Stimulated activated CD4-positive, alpha-beta T cell treated with anti-CD3 and anti-CD28 coated beads, Interleukin-2, amount 100 ng/mL, for 48 hours (primary cell): ENCODE results near the gene ROS1.
"Not testable (repeated sequence)": the region's sequence is repeated elsewhere in the genome, so short reads cannot be mapped to it uniquely, and the experiment has no call there.

Experiments used
- DNase-seq, 2 donors: peaks; one replicate each; pipeline ENCODE4 v3.0.0-alpha.2; 2020

The ROS1 gene

DNA sequence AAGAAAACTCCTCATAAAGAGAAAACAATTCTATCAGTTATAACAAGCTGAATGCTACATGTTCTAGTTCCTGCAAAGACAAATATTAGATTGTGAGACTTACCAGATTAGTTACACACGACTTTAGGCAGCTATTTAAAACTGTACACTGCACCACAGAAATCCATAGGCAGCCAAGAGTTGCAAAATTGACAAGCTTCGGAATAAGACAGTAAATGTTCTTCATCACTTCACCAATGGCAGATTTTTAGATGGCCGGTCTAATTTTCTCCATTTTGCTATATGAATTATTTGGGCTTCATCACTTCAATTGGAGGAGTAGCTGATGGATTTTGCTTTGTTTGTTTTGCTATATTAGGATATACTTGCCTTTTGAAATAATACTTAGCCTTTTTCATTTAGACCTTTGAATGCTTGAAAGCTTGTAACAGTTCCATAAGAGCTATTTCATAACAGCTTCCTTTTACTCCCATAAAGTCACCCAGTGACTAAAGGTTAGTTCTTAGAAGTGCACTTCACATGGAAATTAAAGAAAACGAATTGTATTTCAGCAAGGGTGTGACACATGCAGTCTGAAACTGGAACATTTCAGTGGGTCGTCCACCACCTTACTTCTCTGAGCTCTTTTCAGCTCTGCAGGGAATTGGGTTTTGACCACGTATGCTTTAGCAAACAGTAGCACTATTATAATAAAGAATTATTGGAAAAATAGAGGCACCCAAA, at the start of gene ROS1:
Gene ROS1, minus strand, starts transcription at position 512 of the 723 bp plus-strand sequence. Its CDS starts 286 bp downstream, at position 226.
- no peak for DNase-seq

DNA sequence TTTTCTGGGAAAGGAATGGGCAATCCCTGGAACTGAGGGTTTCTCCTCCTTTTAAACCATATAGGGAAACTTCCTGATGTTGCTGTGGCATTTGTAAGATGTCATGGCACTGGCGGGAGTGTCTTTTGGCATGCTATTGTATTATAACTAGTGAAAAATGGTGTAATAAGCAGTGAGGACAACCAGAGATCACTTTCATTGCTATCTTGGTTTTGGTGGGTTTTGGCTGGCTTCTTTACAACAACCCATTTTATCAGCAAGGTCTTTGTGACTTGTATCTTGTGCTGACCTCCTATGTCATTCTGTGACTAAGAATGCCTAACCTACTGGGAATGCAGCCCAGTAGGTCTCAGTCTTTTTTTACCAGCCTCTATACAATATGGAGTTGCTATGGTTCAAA, 47.7 kb upstream of the ROS1 start:
- DNase-seq, result no peak

DNA sequence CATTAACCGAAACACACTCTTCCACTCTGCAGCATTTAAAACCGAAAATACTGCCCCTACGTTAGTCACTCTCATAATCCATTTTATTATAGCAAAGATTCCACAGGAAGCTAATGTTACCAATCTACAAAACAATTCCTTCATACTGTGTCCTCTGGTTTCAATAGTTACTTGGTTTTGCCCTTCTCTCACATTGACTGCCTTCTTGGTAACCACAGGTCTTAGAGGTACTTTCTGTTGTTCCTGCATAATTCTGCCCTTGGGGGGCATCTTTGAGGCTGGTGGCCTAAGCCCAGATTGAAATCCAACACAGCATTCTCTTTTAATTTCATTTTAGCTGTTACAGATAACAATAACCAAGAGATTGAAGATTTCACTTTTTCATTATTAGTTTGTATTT, 46.9 kb upstream of the ROS1 start:
- DNase-seq, result no peak

DNA sequence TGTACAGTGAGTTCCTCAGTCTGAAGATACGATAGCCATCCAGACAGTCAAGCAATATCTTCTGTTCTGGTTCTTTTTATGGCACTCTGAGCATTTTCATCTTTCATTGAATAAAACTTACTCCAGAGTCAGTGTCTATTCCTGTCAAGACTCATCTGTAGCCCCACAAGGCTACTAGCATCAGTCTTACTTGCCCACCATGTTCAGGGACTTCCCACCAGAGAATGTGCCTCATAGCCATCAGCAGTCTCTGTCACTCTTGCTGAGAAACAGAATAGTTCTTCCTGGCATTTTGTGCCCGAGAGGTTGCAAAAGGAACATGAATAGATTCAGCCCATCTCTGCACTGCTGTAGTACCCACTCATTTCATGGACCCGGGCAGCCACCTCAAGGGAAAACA, 44.0 kb upstream of the ROS1 start:
- DNase-seq, result no peak

DNA sequence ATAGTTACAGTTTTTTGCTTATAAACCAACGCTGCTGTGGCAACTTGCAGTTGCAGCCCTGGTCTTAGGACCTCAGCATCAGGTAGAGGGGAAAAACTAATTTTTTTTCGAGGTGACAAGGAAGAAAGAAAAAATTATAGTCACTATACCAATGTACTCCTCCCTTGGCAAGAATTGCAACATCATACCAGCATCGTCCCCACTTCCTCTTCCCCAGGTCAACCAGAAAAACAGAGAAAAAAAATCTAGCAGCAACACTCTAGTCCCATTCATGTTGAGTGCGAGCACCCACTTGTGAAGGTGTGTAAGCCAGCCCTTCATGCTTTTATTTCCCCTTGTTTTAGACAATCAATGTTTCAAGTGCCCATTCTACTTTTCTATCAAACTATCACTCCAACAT, 43.6 kb upstream of the ROS1 start:
- DNase-seq, result no peak

DNA sequence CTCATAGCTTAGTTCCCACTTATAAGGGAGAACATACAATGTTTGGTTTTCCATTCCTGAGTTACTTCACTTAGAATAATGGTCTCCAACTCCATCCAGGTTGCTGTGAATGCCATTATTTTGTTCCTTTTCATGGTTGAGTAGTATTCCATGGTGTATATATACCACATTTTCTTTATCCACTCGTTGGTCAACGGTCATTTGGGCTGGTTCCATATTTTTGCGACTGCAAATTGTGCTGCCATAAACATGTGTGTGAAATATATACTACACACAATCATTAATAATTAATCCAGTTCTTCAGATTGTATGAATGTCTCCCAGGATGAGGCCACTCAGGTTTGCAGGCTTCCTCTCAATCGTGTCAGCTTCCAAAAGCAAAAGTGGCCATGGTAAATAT, 42.8 kb upstream of the ROS1 start:
- DNase-seq, result not testable (repeated sequence)

DNA sequence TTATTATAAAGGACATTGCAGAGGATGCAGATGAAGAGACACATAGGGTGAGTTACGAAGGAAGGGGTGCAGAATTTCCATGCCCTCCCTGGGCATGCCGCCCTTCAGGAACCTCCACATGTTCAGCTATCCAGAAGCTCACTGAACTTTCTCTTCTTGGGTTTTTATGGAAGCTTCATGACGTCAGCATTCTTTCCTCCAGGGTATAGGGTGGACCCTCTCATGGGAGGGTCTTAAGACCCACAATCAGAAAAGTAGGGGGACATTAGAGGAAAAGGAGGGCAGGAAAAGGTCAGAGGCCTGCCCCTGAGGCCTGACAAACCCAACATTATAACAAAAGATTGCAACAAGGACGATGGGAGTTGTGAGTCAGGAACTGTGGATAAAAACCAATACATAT, 42.1 kb upstream of the ROS1 start:
- no peak for DNase-seq

DNA sequence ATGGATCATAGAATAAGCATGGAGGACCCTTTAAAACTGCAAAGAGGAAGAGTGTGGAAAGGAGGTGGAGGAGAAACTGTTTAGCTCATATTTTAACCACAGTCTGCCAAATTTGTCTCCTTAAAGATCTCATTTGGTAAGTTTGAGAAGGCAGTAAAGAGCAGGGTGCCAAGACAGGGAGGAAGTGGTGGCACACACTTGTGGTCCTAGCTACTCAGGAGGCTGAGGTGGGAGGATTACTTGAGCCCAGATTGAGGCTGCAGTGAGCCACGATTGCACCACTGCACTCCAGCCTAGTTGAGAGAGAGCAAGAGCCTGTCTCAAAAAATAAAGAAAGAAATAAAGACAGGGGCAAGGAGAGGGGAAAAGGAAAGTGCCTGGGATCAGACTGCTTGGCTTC, 39.9 kb upstream of the ROS1 start:
- DNase-seq, result no peak

DNA sequence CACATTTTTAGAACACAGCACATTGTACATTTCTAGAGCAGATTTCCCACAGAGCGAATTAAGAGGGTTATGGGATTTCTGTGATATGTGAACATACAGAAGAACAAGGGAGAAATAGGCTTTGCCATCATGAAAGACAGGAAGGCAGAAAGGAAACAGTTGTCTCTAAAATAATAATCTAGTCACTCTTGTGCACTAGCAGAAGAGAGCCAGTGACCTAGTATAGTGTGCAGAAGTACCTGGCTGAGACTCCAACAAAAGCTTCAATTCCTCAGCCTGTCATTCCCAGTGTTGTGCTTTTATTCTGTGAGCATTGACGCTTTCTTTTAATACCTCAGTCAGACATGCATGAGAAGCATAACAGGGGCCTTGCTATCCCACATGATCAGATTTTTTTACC, 39.0 kb upstream of the ROS1 start:
- no peak for DNase-seq

DNA sequence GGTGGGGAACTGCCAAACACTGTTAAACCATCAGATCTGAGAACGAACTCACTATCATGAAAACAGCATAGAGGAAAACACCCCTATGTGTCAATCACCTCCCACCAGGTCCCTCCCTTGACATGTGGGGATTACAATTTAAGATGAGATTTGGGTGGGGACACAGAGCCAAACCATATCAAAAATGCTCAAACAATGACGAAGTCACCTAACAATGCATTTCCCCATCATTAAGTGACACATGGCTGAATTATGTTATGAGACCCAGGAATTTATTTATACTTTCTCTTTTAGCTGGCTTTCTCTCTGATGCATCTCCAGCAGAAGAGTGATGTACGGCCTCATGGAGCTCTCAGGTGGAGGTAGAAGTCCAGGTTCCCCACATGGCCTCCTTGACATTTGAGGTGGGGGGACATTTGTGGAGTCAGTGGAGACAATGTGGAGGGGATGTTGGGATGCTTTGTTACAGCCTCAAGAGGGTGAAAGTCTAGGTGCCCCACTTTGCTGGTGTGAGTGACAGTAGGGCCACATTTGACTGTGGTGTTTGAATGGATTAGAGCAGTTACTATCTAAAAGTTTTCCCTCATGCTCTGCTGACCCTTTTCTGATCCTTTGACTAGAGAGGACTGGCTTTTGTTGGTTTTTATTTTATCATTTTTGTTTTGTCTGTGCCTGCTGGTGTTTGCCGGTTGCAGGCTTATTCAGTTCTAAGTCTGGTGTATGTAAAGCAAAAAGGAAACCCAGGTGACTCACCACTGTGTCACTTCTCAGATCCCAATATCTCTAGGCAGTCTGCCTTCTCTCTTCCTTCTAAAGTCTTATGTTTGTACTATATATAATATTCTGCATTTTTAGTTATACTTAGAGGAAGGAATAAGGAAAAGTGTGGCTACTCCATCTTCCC, 38.3 kb upstream of the ROS1 start:
- no peak for DNase-seq

DNA sequence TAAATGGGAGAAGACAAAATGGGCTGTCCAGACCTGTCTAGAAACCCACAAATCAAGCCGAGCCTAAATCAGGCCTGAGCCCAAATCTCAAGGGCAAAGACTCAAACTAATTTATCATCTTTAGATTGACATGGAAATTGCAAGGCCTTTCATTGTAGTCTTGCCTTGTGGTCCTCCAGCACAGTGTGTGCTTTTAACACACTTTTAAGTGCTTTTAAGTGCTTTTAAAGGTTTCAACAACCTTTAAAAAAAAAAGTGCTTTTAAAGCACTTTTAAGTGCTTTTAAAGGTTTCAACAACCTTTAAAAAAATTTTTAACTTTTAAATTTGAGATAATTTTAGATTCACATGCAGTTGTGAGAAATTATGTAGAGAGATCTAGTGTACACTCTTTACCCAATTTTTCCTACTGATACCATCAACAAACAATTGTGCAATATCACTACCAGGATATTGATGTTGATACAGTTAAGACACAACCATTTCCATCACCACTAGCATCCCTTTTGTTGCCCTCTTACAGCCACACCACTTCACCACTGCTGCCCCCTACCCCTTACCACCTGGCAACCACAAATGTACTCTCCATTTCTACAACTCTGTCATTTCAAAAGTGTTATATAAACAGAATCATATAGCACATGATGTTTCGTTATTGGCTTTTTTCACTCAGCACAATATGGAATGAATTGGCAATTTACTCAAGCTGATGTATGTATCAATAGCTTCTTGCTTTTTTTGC, 33.6 kb upstream of the ROS1 start:
- DNase-seq, result no peak

DNA sequence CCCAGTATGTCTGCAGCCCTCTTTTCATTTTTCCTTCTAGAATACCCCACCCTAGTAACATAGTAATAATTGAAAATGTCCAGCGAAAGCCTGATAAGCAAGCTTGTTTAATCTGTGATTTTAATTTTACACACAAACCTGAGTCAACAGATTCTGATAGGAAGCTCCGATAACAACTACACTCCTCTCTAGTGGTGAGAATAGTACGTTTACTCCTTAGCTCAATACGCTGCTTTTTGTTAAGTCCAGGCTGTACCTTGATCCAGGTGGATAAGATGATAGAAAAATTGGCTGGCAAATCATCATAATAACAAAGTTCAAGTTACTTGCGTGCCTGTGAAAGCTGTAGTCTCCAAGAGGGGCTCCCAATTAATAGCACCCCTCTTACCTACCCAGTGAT, 31.3 kb upstream of the ROS1 start:
- DNase-seq, result no peak

DNA sequence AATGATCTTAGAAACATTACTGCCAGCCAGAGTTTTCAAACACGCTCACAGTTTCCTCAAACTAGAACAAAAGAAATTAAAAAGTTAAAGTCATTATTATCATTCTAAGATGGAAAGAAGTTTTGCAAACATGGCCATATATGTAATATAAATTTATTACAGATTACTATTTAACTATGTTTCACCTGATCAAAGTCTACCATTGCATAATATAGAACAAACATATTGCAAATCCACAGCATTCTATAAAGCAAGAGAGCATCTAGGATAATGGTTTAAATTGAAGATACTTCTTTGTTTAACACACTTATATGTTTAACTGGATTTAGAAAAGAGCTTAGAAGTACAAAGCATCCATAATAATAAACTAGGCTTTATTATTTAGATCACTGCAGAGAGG, 30.5 kb upstream of the ROS1 start:
- no peak for DNase-seq

DNA sequence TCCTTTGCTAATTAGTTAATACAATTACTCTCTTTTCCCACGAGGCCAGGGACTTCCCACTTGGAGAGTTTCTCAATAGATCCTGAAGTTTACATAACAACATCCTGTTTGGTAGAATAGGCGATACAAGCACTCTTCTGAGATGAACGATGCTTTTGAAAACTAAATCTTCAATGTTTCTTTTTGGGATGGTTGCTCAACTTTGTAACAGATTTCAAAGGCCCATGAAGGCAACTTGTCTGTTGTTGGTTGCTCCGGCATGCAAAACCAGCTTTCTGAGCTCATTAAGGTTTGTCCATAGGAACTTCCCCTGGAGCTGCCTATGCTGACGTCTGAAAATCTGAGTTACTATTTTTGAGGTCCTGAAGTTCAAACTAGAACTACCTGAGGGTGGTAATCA, 25.9 kb upstream of the ROS1 start:
- DNase-seq, result no peak

DNA sequence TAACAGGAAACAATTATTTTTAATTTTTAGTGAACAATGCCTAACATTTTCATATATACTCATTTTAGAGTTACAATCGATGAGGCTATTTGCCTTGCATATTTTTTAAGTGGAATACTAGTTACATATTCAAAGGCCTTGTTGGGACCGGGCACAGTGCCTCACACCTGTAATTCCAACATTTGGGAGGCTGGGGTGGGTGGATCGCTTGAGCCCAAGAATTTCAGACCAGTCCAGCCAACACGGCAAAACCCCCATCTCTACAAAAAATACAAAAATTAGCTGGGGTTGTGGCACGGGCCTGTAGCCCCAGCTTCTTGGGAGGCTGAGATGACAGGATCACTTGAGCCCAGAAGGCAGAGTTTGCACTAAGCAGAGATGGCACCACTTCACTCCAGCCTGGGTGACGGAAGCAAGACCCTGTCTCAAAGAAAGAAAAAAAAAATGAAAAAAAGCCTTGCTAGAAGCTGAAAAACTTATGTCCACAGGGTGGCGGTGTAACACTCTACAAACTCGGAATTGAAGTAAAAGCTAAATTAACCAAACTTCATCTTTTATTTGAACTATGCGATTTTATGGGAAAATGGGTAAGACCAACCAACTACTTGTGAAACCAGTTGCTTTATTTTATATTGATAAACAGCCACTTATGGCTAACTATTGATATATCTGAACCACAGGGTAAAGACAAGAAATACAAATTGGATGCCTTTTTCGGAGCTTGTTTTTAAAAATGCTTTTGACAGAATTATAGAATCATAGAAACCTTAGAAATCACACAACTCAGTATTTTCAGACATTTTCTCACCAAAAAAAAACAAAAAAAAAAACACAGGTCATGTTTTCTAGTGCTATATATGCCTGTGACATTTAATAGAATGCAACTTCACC, 24.1 kb upstream of the ROS1 start:
- DNase-seq, result peak; percentile 53 to 63

DNA sequence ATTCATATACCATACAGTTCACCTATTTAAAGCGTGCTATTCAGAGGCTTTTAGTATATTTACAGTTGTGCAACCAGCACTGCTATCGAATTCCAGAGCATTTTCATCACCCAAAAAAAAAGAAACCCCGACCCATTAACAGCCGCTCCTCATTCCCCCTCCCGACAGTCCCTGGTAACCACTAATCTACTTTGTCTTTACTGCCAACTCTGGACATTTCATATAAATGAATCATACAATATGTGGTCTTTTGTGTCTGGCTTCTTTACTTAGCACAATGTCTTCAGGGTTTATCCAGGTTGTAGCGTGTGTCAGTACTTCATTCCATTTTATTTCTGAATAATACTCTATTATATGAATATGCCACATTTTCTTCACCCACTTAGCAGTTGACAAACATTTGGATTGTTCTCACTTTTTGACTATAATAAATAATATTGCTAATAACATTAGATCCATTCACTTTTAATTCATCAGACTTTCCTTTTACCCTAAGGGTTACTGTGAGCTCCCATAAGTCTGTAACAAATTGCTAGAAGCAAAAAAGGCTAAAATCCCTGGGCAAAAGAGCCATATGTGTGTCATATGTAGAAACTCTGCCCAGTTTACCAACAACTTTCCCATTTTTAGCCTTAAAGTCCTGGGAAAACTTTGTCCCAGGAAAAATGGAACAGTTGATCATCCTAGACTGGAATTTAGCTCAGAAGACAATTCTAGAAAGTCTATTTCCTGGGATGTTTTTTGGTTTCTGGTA, 23.2 kb upstream of the ROS1 start:
- no peak for DNase-seq

DNA sequence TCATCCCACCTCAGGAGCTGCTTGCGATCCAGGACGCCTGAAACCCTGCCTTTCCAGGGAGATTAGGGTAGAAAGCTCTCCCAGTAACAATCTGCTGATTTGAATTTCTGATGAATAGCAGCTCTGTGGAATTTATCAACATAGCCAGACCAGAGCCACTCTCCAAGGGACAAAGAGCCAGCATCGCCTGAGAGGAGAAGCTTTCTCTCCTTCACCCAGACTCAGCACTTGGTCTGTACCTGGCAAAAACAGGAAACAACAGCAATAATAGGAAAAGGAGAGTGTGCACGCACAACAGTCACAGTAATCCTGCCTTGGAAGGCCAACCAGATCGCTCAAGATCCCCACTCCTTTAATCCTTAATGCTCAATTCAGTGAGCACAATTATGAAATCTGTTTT, 22.3 kb upstream of the ROS1 start:
- DNase-seq, result no peak

DNA sequence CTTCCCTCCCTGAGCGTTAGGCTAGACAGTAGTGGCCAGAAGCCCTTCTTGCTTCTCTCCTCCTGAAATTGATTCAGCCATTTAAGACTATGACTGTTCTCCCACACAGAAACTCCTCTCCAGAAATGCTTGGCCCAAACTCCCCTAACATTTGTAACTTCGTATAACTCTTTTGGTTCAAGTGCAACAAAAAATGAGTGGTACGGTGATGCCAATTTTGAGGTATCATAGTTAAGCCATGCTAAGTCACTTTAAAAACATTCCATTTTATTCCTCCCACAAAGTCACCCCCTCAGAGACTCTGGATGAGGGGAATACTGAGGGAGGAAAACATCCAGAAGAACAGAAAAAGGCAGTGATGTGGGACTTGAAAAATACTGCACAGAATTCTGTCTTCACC, 21.1 kb upstream of the ROS1 start:
- no peak for DNase-seq

DNA sequence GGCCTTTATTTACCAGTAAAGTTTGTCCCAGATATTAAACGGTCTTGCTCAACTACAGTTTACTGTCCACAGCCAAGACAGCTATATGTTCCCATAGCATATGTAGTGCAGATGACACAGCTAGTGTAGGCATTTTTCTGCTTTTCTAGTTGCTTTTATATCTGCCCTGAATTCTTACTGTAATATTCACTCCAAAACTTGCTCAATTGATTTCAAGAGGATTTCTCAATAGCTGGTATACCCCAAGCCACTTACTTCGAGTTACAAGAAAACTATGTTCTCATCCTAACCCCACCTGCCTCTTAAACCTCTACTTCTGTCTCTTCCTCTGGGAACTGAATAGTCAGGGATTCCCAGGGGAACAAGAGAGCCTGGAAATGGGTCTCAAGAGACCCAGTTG, 18.9 kb upstream of the ROS1 start:
- DNase-seq, result no peak

DNA sequence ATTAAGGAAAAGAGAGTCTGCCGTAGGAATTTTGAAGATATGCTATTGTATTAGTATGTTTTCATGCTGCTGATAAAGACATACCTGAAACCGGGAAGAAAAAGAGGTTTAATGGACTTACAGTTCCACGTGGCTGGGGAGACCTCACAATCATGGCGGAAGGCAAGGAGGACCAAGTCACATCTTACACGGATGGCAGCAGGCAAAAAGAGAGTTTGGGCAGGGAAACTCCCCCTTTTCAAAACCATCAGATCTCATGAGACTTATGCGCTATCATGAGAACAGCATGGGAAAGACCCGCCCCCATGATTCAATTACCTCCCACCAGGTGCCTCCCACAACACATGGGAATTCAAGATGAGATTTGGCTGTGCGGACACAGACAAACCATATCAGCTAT, 16.6 kb upstream of the ROS1 start:
- not testable (repeated sequence) for DNase-seq

DNA sequence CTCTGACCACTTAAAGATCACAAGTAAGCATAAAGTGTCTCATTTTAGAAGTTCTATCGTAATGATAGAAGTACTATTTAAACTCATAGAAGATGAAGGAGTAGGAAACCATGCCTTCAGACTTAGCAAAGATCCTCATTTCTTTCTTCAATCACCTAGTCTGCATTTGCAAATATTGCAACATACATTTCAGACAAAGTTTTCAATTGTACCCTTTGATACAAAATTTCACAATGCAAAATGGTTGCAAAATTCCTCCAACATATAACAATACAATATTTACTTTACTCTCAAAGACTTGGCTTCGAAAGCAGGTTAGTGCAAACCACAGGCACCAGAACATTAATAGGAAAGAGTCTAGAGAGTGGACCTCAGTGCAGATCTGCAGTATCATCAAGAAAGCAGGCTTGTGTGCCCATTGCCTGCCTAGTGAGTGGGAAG, 16.1 kb upstream of the ROS1 start:
- DNase-seq, result no peak
